Colonic mucosa (tissue), 4 donors: ENCODE results near the gene ADRA2C. TPM values are rescaled to one million over a fixed set of nuclear protein-coding genes. Genes with fewer than 3 reads are reported as not detected.

Experiments used
- DNase-seq: peaks from one replicate; pipeline ENCODE4 v3.0.0-alpha.2; 2020
- H3K27ac ChIP-seq: fragments of 200-600 bp; one replicate; pipeline ENCODE4 v1.8.0; 2021
- H3K27me3 ChIP-seq: fragments of 200-600 bp; one replicate; pipeline ENCODE4 v1.8.0; 2021
- H3K36me3 ChIP-seq: fragments of 200-600 bp; one replicate; pipeline ENCODE4 v1.8.0; 2021
- H3K4me1 ChIP-seq: fragments of 200-600 bp; one replicate; pipeline ENCODE4 v1.8.0; 2021; ENCODE audit warnings: mild to moderate bottlenecking
- H3K4me3 ChIP-seq: fragments of 200-600 bp; one replicate; pipeline ENCODE4 v1.8.0; 2021
- H3K9ac ChIP-seq, 2 donors: one replicate each; pipeline ENCODE4 v1.7.0; 2013; ENCODE audit warnings: control low read depth in 2 of 2, low read depth in 2 of 2, low read length in 2 of 2
- H3K9me3 ChIP-seq: fragments of 200-600 bp; one replicate; pipeline ENCODE4 v1.8.0; 2021
- intact Hi-C: fragments of 100-400 bp; cut with DNase I; formaldehyde crosslinking; loops from one replicate; pipeline ENCODE4 v1.14.1; 2022
- total RNA-seq, 2 donors: library from RNA; stranded (reverse); fragmentation: NEBNext Ultra II Directional in 1 of 2; extraction: Animal tissue kit (Norgen Biotek cat#: 25700) in 1 of 2; gene quantifications; one replicate each; pipeline ENCODE4 v1.2.1, GENCODE V29; 2021
- TF ChIP-seq, protein P1 (sequence below): fragments of 200-600 bp; IDR thresholded peaks from one replicate; pipeline ENCODE4 v1.8.0; 2022; ENCODE audit warnings: antibody characterized with exemption, mild to moderate bottlenecking
- donor health status: healthy.
- donor health status: DM: no; HTN: no; CAD: no.
- donor health status: DM: no; HTN: no; CAD: no.

Gene ADRA2C
- total RNA-seq, 2 donors from 2014 or later: 0.61 to 0.69 TPM

DNA sequence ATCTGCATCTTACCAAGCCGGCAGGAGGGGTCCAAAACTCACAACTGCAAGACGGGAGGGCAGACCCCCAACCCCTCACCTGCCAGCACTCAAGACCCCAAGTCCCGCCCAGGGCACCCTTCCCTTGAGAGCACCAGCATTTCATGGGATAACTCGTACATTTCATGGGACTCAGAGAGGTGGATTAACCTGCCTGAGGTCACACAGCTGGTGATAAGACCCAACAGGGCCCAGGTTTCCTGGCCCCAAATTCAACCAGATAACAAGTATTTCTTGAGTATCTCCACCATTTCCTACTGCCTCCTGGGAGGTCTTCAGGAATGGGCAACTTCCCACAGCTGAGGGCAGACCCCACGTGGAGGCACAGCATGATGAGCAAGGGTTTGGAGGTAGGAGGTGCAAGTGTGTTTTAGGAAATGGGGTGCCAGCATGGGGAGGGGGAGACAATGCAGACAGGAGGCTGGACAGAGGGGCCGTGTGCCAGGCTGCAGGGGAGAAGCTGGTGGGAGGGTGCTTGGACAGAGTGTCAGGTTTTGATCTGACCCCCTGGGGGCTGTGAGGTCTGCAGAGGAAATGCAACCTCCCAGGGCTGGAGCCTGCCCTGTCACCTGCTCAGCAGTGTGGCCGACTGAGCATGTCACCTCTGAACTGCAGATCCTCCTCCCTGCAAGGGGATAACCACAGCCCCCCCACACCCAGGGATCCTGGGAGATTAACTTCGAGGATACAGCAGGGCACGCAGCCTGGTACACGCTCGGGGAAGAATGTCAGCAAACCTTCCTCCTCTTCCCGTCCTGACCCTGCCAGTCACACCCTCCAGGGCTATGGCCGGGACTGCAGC lies 4.4 kb downstream of the ADRA2C start:
- Histone ChIP-seq H3K9me3 (no peaks in the 10 kb centered on the region), H3K27ac (no peak overlapping the region), H3K4me1 (no peaks in the 10 kb centered on the region), H3K9ac (no peak overlapping the region), H3K4me3 (no peak overlapping the region), H3K36me3 (no peaks in the 10 kb centered on the region), H3K27me3 (peaks cover 14% of the 10 kb centered on the region)
- TF ChIP-seq, protein P1, sequence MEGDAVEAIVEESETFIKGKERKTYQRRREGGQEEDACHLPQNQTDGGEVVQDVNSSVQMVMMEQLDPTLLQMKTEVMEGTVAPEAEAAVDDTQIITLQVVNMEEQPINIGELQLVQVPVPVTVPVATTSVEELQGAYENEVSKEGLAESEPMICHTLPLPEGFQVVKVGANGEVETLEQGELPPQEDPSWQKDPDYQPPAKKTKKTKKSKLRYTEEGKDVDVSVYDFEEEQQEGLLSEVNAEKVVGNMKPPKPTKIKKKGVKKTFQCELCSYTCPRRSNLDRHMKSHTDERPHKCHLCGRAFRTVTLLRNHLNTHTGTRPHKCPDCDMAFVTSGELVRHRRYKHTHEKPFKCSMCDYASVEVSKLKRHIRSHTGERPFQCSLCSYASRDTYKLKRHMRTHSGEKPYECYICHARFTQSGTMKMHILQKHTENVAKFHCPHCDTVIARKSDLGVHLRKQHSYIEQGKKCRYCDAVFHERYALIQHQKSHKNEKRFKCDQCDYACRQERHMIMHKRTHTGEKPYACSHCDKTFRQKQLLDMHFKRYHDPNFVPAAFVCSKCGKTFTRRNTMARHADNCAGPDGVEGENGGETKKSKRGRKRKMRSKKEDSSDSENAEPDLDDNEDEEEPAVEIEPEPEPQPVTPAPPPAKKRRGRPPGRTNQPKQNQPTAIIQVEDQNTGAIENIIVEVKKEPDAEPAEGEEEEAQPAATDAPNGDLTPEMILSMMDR: no peak
- DNase-seq: no peak
- intact Hi-C loops: no loop called here

- no peaks in the 10 kb centered on the region for H3K9me3 ChIP-seq
- no peak overlapping the region for H3K9ac ChIP-seq
- no peaks in the 10 kb centered on the region for H3K36me3 ChIP-seq
- intact Hi-C loops: no loop called here
- no peak for DNase-seq
- H3K27ac ChIP-seq: no peak overlapping the region
- TF ChIP-seq, protein P1: no peak
- H3K4me3 ChIP-seq: no peak overlapping the region
- H3K27me3 ChIP-seq: peaks cover 14% of the 10 kb centered on the region
- H3K4me1 ChIP-seq: no peaks in the 10 kb centered on the region
Observed at GRCh38 chr4:3771164-3771809, 5.1 kb downstream of the ADRA2C start.

DNA sequence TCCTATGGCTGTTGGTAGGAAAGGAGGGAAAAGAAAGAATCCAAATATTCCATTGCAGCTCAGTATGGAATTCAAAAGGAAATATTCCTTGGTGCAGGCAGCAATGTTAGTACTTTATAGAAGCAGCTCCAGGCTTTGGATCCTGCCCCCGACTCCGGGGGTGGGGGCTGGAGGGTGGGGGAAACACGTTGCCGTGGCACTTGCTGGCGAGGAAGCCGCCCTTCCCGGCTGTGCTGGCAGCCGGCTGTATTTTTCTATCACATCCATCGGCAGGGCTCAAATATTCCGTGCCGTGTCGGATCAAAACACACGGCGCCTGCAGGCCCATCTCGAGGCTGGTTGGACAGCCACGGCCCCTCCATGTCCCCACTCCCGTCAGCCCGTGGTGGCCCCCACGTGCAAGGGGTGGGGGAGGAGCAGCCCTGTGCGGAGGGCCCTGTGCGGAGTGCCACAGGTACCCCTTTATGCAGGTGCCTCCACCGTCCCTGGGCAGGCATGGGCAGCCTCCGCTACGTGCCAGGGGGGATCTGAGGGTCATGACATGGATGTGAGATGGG lies 5.8 kb downstream of the ADRA2C start:
- no peak overlapping the region for H3K27ac ChIP-seq
- TF ChIP-seq, protein P1: no peak
- peaks cover 9% of the 10 kb centered on the region for H3K27me3 ChIP-seq
- no peaks in the 10 kb centered on the region for H3K9me3 ChIP-seq
- no peaks in the 10 kb centered on the region for H3K4me1 ChIP-seq
- intact Hi-C loops: no loop called here
- H3K4me3 ChIP-seq: no peak overlapping the region
- DNase-seq: no peak
- H3K36me3 ChIP-seq: no peaks in the 10 kb centered on the region
- no peak overlapping the region for H3K9ac ChIP-seq

DNA sequence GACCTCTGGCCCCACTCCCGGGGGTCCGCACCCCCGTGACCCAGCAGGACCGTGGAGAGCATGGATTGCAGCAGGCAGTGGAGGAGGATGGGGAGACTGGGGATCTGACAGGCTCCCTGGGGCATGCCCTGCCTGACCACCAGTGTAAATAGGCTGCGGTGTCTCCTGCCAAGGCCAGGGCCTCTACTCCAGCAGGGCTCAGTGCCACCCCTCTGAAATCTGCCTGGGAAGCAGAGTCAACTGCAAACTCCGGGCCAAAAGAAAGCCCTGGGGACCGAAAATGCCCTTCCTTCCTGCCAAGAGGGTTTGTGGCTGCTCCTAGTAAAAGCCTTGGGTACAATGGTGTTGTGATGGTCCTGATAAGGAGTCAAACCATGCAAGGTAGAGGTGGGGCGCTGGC lies 6.4 kb downstream of the ADRA2C start:
- no peak overlapping the region for H3K27ac ChIP-seq
- no peaks in the 10 kb centered on the region for H3K36me3 ChIP-seq
- no peak for DNase-seq
- H3K4me1 ChIP-seq: no peaks in the 10 kb centered on the region
- TF ChIP-seq, protein P1: no peak
- H3K9me3 ChIP-seq: no peaks in the 10 kb centered on the region
- H3K9ac ChIP-seq: no peak overlapping the region
- no peak overlapping the region for H3K4me3 ChIP-seq
- intact Hi-C loops: no loop called here
- H3K27me3 ChIP-seq: peaks cover 5% of the 10 kb centered on the region

- Histone ChIP-seq H3K36me3 (no peaks in the 10 kb centered on the region), H3K9ac (no peak overlapping the region), H3K27me3 (no peaks in the 10 kb centered on the region), H3K9me3 (no peaks in the 10 kb centered on the region), H3K4me3 (no peak overlapping the region), H3K27ac (no peak overlapping the region), H3K4me1 (no peaks in the 10 kb centered on the region)
- intact Hi-C loops: no loop called here
- TF ChIP-seq, protein P1: no peak
- no peak for DNase-seq
Observed at GRCh38 chr4:3773552-3774001, 7.4 kb downstream of the ADRA2C start.
